ENCODE results near the gene OR7C1.

Gene OR7C1

GRCh38 chr19:14758816-14759215, 76.2 kb downstream of the OR7C1 start:
- no peaks in the 10 kb centered on the region for H3K9me2 ChIP-seq (ENCODE audit: low read depth, low read length)
- no peaks in the 10 kb centered on the region for H4K20me1 ChIP-seq (ENCODE audit: insufficient read depth, low read length)
- no peak for TF ChIP-seq EZH2 (IDR thresholded peaks at IDR 0.05; ENCODE audit: borderline replicate concordance, low read length)
- TF ChIP-seq, protein P1, sequence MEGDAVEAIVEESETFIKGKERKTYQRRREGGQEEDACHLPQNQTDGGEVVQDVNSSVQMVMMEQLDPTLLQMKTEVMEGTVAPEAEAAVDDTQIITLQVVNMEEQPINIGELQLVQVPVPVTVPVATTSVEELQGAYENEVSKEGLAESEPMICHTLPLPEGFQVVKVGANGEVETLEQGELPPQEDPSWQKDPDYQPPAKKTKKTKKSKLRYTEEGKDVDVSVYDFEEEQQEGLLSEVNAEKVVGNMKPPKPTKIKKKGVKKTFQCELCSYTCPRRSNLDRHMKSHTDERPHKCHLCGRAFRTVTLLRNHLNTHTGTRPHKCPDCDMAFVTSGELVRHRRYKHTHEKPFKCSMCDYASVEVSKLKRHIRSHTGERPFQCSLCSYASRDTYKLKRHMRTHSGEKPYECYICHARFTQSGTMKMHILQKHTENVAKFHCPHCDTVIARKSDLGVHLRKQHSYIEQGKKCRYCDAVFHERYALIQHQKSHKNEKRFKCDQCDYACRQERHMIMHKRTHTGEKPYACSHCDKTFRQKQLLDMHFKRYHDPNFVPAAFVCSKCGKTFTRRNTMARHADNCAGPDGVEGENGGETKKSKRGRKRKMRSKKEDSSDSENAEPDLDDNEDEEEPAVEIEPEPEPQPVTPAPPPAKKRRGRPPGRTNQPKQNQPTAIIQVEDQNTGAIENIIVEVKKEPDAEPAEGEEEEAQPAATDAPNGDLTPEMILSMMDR (IDR thresholded peaks at IDR 0.05; ENCODE audit: low read length): no peak
- no peak overlapping the region for H2AFZ ChIP-seq (ENCODE audit: low read length)
- no peak overlapping the region for H3K27ac ChIP-seq (ENCODE audit: low read depth, low read length, poor library complexity, severe bottlenecking)
- H3K9ac ChIP-seq (ENCODE audit: low read length): no peak overlapping the region
- H3K36me3 ChIP-seq (ENCODE audit: insufficient read depth, low read length): no peaks in the 10 kb centered on the region
- H3K9me3 ChIP-seq (ENCODE audit: low read length): no peaks in the 10 kb centered on the region
- no peak overlapping the region for H3K4me3 ChIP-seq (ENCODE audit: low read depth, low read length, poor library complexity, severe bottlenecking)
- H3K27me3 ChIP-seq (ENCODE audit: insufficient read depth, low read length): no peaks in the 10 kb centered on the region; the same call in 1 of the 2 replicates
- no peak overlapping the region for H3K4me2 ChIP-seq (ENCODE audit: low read length)
- H3F3A ChIP-seq (ENCODE audit: insufficient read depth, low read length): no peaks in the 10 kb centered on the region
- no peaks in the 10 kb centered on the region for H3K4me1 ChIP-seq (ENCODE audit: insufficient read depth, low read length, severe bottlenecking)
- H3K79me2 ChIP-seq (ENCODE audit: insufficient read depth, low read length): no peaks in the 10 kb centered on the region

DNA sequence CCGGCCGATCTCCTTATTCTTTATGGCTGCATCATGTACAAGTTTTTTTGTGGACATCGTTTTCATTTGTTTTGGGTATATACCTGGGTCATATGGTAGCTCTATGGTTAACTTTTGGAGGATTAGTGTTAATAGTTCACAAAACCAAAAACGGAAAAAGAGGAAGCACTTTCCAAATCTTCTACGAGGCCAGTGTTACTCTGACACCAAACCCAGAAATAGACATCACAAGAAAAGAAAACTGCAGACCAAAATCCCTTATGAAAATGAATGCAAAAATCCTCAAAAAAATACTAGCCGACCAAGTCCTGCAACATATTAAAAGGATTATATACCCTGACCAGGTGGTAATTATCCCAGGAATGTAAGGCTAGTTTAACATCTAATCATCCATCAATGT, 86.4 kb downstream of the OR7C1 start:
- Histone ChIP-seq H3K4me2 (ENCODE audit: low read length) (no peak overlapping the region), H3K9me2 (ENCODE audit: low read depth, low read length) (no peaks in the 10 kb centered on the region), H3K9me3 (ENCODE audit: low read length) (no peaks in the 10 kb centered on the region), H3K27ac (ENCODE audit: low read depth, low read length, poor library complexity, severe bottlenecking) (no peak overlapping the region), H3F3A (ENCODE audit: insufficient read depth, low read length) (no peaks in the 10 kb centered on the region), H3K4me3 (ENCODE audit: low read depth, low read length, poor library complexity, severe bottlenecking) (no peak overlapping the region), H3K4me1 (ENCODE audit: insufficient read depth, low read length, severe bottlenecking) (no peaks in the 10 kb centered on the region), H2AFZ (ENCODE audit: low read length) (no peak overlapping the region), H3K36me3 (ENCODE audit: insufficient read depth, low read length) (no peaks in the 10 kb centered on the region), H3K79me2 (ENCODE audit: insufficient read depth, low read length) (no peaks in the 10 kb centered on the region), H3K27me3 (ENCODE audit: insufficient read depth, low read length) (no peaks in the 10 kb centered on the region), H4K20me1 (ENCODE audit: insufficient read depth, low read length) (no peaks in the 10 kb centered on the region), H3K9ac (ENCODE audit: low read length) (no peak overlapping the region)
- TF ChIP-seq, protein P1 (IDR thresholded peaks at IDR 0.05; ENCODE audit: low read length): no peak
- TF ChIP-seq EZH2 (IDR thresholded peaks at IDR 0.05; ENCODE audit: borderline replicate concordance, low read length): no peak

All from OCI-LY1 (cell line).